ENCODE results near the gene SMTNL1. TPM values are rescaled to one million over a fixed set of nuclear protein-coding genes. Genes with fewer than 3 reads are reported as not detected.

SMTNL1 gene
- total and polyA plus RNA-seq, 9 of the 15 experiments (the other 6 are each of a cell fraction or from before 2014, with no cell fraction given) = not detected

DNA sequence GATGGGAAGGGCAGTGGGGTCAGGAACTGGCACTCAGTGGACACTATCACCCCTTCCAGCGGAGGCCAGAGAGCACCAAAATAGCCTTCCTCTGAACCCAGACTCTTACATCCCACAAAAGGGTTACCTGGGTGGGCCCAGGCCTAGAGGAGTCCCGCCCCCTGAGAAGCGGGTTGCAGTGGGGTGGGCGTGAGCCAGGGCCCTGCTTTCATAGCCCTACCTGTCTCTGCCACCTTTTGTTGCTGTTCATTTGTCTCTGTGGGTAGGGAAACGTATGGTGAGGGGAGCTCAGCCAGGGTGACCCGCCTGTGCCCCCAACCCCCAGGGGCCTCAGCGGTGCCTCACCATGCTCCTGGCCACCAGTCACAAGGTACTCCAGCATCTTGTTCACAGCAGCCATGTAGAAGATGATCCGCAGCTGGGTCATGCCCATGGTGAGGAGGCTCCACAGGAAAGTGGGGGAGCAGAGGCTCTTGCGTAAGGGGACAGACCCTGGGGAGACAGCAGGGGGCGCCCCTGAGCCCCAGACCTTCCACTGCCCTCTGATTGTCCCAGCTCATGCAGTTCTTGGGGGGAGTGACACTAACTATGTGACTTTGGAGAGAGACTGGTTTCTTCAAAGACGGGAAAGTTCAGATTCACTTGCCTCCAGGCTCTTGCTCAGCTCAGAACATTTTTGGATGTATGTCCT lies 45.9 kb upstream of the SMTNL1 start (continued):
- TF ChIP-seq, protein P1, sequence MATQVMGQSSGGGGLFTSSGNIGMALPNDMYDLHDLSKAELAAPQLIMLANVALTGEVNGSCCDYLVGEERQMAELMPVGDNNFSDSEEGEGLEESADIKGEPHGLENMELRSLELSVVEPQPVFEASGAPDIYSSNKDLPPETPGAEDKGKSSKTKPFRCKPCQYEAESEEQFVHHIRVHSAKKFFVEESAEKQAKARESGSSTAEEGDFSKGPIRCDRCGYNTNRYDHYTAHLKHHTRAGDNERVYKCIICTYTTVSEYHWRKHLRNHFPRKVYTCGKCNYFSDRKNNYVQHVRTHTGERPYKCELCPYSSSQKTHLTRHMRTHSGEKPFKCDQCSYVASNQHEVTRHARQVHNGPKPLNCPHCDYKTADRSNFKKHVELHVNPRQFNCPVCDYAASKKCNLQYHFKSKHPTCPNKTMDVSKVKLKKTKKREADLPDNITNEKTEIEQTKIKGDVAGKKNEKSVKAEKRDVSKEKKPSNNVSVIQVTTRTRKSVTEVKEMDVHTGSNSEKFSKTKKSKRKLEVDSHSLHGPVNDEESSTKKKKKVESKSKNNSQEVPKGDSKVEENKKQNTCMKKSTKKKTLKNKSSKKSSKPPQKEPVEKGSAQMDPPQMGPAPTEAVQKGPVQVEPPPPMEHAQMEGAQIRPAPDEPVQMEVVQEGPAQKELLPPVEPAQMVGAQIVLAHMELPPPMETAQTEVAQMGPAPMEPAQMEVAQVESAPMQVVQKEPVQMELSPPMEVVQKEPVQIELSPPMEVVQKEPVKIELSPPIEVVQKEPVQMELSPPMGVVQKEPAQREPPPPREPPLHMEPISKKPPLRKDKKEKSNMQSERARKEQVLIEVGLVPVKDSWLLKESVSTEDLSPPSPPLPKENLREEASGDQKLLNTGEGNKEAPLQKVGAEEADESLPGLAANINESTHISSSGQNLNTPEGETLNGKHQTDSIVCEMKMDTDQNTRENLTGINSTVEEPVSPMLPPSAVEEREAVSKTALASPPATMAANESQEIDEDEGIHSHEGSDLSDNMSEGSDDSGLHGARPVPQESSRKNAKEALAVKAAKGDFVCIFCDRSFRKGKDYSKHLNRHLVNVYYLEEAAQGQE (IDR thresholded peaks at IDR 0.05; ENCODE audit: borderline replicate concordance) = peak; percentile 46; the same call in 1 of the 2 replicates
- TF ChIP-seq, protein P1 (CRISPR knock-in tag; IDR thresholded peaks at IDR 0.05; ENCODE audit: low read depth) = no peak
- TF ChIP-seq POLR2G (IDR thresholded peaks at IDR 0.05; ENCODE audit: low read depth, low read length) = peak; percentile 49
- TF ChIP-seq, protein P2, sequence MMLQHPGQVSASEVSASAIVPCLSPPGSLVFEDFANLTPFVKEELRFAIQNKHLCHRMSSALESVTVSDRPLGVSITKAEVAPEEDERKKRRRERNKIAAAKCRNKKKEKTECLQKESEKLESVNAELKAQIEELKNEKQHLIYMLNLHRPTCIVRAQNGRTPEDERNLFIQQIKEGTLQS (IDR thresholded peaks at IDR 0.05) = peak; percentile 42; the same call in 1 of the 2 replicates
- TF ChIP-seq, protein P2 (CRISPR knock-in tag; conservative IDR thresholded peaks at IDR 0.05) = no peak
- 0 out of 2 replicates have a peak, but pooled peaks have one; percentile 17 for TF ChIP-seq CBX1 (IDR thresholded peaks at IDR 0.05; ENCODE audit: low read depth)
- 0 out of 2 replicates have a peak, but pooled peaks have one; percentile 21 for TF ChIP-seq ESRRA (IDR thresholded peaks at IDR 0.05; ENCODE audit: borderline replicate concordance, low read depth)
- TF ChIP-seq, protein P3, sequence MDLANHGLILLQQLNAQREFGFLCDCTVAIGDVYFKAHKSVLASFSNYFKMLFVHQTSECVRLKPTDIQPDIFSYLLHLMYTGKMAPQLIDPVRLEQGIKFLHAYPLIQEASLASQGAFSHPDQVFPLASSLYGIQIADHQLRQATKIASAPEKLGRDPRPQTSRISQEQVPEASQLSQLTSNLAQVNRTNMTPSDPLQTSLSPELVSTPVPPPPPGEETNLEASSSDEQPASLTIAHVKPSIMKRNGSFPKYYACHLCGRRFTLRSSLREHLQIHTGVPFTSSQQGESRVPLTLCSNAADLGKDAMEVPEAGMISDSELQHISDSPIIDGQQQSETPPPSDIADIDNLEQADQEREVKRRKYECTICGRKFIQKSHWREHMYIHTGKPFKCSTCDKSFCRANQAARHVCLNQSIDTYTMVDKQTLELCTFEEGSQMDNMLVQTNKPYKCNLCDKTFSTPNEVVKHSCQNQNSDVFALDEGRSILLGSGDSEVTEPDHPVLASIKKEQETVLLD (IDR thresholded peaks at IDR 0.05) = no peak
- TF ChIP-seq, protein P4, sequence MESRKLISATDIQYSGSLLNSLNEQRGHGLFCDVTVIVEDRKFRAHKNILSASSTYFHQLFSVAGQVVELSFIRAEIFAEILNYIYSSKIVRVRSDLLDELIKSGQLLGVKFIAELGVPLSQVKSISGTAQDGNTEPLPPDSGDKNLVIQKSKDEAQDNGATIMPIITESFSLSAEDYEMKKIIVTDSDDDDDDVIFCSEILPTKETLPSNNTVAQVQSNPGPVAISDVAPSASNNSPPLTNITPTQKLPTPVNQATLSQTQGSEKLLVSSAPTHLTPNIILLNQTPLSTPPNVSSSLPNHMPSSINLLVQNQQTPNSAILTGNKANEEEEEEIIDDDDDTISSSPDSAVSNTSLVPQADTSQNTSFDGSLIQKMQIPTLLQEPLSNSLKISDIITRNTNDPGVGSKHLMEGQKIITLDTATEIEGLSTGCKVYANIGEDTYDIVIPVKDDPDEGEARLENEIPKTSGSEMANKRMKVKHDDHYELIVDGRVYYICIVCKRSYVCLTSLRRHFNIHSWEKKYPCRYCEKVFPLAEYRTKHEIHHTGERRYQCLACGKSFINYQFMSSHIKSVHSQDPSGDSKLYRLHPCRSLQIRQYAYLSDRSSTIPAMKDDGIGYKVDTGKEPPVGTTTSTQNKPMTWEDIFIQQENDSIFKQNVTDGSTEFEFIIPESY (CRISPR knock-in tag; IDR thresholded peaks at IDR 0.05) = peak; percentile 69; the same call in 1 of the 2 replicates
- TF ChIP-seq, protein P5, sequence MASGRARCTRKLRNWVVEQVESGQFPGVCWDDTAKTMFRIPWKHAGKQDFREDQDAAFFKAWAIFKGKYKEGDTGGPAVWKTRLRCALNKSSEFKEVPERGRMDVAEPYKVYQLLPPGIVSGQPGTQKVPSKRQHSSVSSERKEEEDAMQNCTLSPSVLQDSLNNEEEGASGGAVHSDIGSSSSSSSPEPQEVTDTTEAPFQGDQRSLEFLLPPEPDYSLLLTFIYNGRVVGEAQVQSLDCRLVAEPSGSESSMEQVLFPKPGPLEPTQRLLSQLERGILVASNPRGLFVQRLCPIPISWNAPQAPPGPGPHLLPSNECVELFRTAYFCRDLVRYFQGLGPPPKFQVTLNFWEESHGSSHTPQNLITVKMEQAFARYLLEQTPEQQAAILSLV (tag; IDR thresholded peaks at IDR 0.05) = peak; percentile 62; the same call in 1 of the 2 replicates

All from K562 (cell line).